AG09319 (cell line): ENCODE measurements around the gene IKZF3.

Experiments used
- DNase-seq: peaks from one replicate; pipeline ENCODE4 v3.0.0-alpha.2; 2010; ENCODE audit warnings: low read depth; ENCODE audit errors: extremely low read depth
- TF ChIP-seq, protein P1 (sequence below): IDR thresholded peaks from 2 replicates; pipeline ENCODE4 v1.5.1; 2011; ENCODE audit warnings: low read depth, mild to moderate bottlenecking, inconsistent platforms, low read length, moderate library complexity

IKZF3 gene

GRCh38 chr17:39787041-39787440 lies 77.1 kb downstream of the IKZF3 start:
- no peak for DNase-seq
- TF ChIP-seq, protein P1, sequence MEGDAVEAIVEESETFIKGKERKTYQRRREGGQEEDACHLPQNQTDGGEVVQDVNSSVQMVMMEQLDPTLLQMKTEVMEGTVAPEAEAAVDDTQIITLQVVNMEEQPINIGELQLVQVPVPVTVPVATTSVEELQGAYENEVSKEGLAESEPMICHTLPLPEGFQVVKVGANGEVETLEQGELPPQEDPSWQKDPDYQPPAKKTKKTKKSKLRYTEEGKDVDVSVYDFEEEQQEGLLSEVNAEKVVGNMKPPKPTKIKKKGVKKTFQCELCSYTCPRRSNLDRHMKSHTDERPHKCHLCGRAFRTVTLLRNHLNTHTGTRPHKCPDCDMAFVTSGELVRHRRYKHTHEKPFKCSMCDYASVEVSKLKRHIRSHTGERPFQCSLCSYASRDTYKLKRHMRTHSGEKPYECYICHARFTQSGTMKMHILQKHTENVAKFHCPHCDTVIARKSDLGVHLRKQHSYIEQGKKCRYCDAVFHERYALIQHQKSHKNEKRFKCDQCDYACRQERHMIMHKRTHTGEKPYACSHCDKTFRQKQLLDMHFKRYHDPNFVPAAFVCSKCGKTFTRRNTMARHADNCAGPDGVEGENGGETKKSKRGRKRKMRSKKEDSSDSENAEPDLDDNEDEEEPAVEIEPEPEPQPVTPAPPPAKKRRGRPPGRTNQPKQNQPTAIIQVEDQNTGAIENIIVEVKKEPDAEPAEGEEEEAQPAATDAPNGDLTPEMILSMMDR: no peak

DNA sequence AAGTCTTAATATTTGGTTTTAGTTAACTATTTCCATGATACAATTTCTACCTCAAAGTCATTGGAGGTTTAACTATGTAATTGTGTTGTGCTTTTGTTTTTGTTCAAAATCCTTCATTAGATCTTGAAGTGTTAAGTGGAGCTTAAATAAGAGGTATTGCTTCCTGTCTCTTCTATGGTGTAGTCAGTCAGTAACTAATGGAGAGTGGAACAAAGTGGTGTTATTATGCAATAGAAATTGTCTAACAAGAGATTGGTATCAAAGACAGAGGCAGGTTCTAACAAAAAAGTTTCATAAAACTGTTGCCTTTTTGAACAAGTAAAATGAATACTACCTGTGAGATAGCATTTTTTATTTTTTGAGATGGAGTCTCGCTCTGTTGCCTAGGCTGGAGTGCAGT lies 81.1 kb downstream of the IKZF3 start:
- TF ChIP-seq, protein P1: no peak
- DNase-seq: no peak

DNA sequence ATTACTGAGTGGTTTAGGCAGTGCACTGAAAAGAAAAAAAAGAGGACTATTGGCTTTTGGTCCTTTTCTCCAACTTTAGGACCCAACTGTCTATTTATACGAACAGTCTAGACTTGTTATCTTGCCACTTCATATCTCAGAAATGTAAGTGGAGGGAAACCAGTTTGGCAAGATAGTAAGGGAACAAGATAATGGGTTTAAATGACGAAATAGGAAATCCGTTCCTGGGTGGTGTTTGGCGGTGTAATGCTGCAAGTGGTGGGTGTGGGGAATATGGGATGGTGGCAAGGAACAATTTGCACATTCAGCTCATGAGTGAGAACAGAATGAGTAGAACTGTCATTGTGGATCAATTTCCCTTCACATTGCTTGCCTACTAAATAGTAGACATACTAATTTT lies 81.6 kb downstream of the IKZF3 start:
- TF ChIP-seq, protein P1: no peak
- DNase-seq: no peak

- DNase-seq: no peak
- TF ChIP-seq, protein P1: no peak
Observed at GRCh38 chr17:39781861-39782213, 82.3 kb downstream of the IKZF3 start.

- DNase-seq: no peak
Observed at GRCh38 chr17:39781031-39781860, 82.9 kb downstream of the IKZF3 start.

GRCh38 chr17:39777534-39778365 lies 86.4 kb downstream of the IKZF3 start:
- TF ChIP-seq, protein P1: no peak
- no peak for DNase-seq

More at GRCh38 chr17:39781031-39781860, 82.9 kb downstream of the IKZF3 start:
- TF ChIP-seq, protein P1: no peak

DNA sequence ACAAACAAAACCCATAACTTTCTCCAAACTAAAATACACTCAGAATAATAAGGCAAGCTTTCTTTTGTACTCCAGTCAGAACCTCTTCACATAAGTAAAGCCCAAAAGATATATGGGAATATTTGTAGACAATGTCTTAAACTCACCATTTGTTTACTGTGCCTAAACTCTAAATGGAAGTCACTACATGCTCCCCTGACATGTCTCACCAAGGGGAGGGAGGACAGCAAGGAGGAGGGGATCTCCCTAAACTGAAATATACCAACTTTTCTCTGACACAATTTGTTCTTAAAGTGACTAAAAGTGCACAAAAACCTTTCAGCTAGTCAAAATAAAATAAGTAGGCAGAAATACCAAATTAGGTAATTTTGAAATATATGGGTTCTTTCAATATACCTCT lies 87.9 kb downstream of the IKZF3 start:
- DNase-seq: no peak
- TF ChIP-seq, protein P1: no peak
